Stimulated activated CD4-positive, alpha-beta T cell treated with anti-CD3 and anti-CD28 coated beads, Interleukin-2, amount 100 ng/mL, for 48 hours (primary cell): ENCODE results near the gene THSD4.

Source experiments
- DNase-seq, 2 donors: peaks; one replicate each; pipeline ENCODE4 v3.0.0-alpha.2; 2020

The THSD4 gene

GRCh38 chr15:71566226-71566625 is 451.0 kb downstream of the THSD4 start:
- DNase-seq, result no peak

GRCh38 chr15:71567173-71567572 is 451.9 kb downstream of the THSD4 start:
- no peak for DNase-seq

- no peak for DNase-seq
Measured at GRCh38 chr15:71568227-71568626, 453.0 kb downstream of the THSD4 start.

- DNase-seq, result no peak
Measured at GRCh38 chr15:71570736-71571135, 455.5 kb downstream of the THSD4 start.

GRCh38 chr15:71571641-71572040 is 456.4 kb downstream of the THSD4 start:
- DNase-seq, result no peak

- no peak for DNase-seq
Measured at GRCh38 chr15:71572452-71573053, 457.3 kb downstream of the THSD4 start.

GRCh38 chr15:71573599-71573998 is 458.3 kb downstream of the THSD4 start:
- DNase-seq, result no peak

- DNase-seq, result no peak
Measured at GRCh38 chr15:71575474-71576045, 460.3 kb downstream of the THSD4 start.

GRCh38 chr15:71577071-71577470 is 461.8 kb downstream of the THSD4 start:
- no peak for DNase-seq

- no peak for DNase-seq
Measured at GRCh38 chr15:71581398-71581930, 466.2 kb downstream of the THSD4 start.

- no peak for DNase-seq
Measured at GRCh38 chr15:71585159-71585558, 469.9 kb downstream of the THSD4 start.

- no peak for DNase-seq
Measured at GRCh38 chr15:71586463-71586862, 471.2 kb downstream of the THSD4 start.

GRCh38 chr15:71588746-71589145 is 473.5 kb downstream of the THSD4 start:
- DNase-seq, result no peak

- DNase-seq, result no peak
Measured at GRCh38 chr15:71591057-71591456, 475.8 kb downstream of the THSD4 start.

- DNase-seq, result no peak
Measured at GRCh38 chr15:71592203-71592602, 476.9 kb downstream of the THSD4 start.

GRCh38 chr15:71595846-71596553 is 480.7 kb downstream of the THSD4 start:
- no peak for DNase-seq

- DNase-seq, result no peak
Measured at GRCh38 chr15:71596672-71597071, 481.4 kb downstream of the THSD4 start.

- no peak for DNase-seq
Measured at GRCh38 chr15:71597126-71597525, 481.9 kb downstream of the THSD4 start.

- DNase-seq, result no peak
Measured at GRCh38 chr15:71597637-71598036, 482.4 kb downstream of the THSD4 start.

- DNase-seq, result no peak
Measured at GRCh38 chr15:71598741-71599140, 483.5 kb downstream of the THSD4 start.

GRCh38 chr15:71599418-71600151 is 484.3 kb downstream of the THSD4 start:
- DNase-seq, result no peak

- no peak for DNase-seq
Measured at GRCh38 chr15:71600237-71600636, 485.0 kb downstream of the THSD4 start.

GRCh38 chr15:71601038-71601834 is 486.0 kb downstream of the THSD4 start:
- no peak for DNase-seq
